Astrocyte of the cerebellum (primary cell): ENCODE data around the gene RGS6.
A peak's percentile ranks its signal among the peaks of the same experiment; 100 is the strongest.

ENCODE experiments used
- DNase-seq: peaks from one replicate; pipeline ENCODE4 v3.0.0-alpha.2; 2011; ENCODE audit warnings: low read depth
- H3K4me3 ChIP-seq: 2 replicates; pipeline ENCODE4 v1.5.1; 2011; ENCODE audit warnings: mild to moderate bottlenecking, low read depth, low read length, moderate library complexity
- in situ Hi-C: cut with HindIII; loops from 2 replicates; pipeline ENCODE4 v1.10.0; 2017; ENCODE audit warnings: low sequenced_read_pairs
- TF ChIP-seq, protein P1 (sequence below): IDR thresholded peaks from 2 replicates; pipeline ENCODE4 v1.5.1; 2012; ENCODE audit warnings: low read length, low read depth, moderate library complexity, mild to moderate bottlenecking; ENCODE audit errors: missing control alignments

RGS6 gene

DNA sequence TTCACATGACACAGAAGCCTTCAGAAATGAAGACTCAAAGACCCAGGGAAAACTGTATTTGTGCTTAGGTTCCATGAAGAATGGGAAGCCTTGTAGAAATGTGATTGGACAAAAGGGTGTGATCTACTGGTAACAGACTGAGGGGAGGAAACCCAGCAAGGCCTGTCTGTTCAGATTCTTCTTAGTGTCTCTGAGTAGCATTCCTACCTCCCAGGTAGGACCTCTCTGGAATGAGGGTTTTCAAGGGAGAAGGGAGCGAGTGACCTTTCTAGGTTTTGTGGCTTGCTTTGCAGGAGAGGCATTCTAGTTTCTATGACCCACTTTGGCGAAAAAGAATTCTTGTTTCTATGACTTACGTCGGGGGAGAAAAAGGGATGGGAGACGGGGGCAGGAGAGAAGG is 560.0 kb downstream of the RGS6 start:
- in situ Hi-C loops, result no loop called here
- H3K4me3 ChIP-seq, result no peak overlapping the region
- TF ChIP-seq, protein P1, sequence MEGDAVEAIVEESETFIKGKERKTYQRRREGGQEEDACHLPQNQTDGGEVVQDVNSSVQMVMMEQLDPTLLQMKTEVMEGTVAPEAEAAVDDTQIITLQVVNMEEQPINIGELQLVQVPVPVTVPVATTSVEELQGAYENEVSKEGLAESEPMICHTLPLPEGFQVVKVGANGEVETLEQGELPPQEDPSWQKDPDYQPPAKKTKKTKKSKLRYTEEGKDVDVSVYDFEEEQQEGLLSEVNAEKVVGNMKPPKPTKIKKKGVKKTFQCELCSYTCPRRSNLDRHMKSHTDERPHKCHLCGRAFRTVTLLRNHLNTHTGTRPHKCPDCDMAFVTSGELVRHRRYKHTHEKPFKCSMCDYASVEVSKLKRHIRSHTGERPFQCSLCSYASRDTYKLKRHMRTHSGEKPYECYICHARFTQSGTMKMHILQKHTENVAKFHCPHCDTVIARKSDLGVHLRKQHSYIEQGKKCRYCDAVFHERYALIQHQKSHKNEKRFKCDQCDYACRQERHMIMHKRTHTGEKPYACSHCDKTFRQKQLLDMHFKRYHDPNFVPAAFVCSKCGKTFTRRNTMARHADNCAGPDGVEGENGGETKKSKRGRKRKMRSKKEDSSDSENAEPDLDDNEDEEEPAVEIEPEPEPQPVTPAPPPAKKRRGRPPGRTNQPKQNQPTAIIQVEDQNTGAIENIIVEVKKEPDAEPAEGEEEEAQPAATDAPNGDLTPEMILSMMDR, result no peak
- DNase-seq, result no peak

DNA sequence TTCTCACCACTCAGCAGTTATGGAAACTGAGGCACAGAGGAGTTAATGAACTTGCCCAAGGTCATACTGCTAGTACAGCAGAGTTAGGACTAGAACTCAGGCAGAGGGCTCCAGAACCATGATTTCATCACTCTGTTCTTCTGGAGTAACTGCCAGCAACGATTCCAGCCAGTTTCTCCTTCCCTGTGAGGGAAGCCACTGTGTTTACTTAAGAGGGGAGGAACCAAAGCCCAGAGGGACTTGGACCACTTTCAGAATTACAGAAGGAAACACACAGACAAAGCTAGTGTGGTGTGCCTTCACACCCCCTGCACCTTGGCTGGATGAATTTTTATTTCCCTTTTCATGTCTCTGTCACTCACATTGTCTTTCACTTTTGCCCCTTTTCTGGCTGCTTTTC is 563.4 kb downstream of the RGS6 start:
- H3K4me3 ChIP-seq, result no peak overlapping the region
- in situ Hi-C loops, result no loop called here
- DNase-seq, result peak; percentile 31
- TF ChIP-seq, protein P1, result no peak

DNA sequence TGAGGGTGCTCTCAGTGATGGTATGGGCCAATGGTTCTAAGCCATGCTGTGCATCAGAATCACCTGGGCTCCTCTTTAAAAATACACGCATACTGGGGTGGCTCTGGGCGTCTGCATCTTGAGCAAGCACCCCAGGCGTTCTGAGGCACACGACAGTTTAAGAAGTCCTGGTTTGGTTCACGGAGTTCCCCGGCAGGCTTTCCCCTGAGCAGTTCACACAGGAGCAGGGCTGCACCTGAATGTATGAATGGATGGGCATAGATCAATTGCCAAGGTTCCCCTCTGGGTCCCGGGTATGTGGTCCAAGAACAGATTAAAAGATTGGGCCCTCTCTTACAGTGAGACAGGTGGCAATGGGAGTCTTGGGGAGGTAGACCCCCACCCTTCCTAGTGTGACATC is 566.4 kb downstream of the RGS6 start:
- no peak overlapping the region for H3K4me3 ChIP-seq
- no peak for DNase-seq
- in situ Hi-C loops, result no loop called here
- TF ChIP-seq, protein P1, result no peak

DNA sequence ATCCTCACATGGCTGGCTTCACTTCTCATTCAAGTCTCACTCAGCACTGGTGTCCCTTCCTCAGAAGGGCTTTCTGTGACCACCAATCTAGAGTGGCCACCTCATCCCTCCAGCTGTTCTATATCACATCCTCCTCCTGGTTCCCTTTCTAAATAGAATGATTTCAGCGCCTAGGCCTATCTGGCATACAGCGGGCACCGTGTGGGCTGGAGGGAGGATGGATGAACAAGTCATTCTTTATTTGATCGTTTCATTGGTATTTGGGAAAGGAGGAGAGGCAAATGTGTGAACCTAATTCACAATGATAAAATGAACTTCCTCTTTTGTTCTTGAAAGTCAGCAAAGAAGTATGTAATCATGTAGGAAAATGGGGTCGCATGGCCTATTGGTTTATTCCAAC is 567.5 kb downstream of the RGS6 start:
- TF ChIP-seq, protein P1, result no peak
- in situ Hi-C loops, result no loop called here
- no peak overlapping the region for H3K4me3 ChIP-seq
- DNase-seq, result no peak

DNA sequence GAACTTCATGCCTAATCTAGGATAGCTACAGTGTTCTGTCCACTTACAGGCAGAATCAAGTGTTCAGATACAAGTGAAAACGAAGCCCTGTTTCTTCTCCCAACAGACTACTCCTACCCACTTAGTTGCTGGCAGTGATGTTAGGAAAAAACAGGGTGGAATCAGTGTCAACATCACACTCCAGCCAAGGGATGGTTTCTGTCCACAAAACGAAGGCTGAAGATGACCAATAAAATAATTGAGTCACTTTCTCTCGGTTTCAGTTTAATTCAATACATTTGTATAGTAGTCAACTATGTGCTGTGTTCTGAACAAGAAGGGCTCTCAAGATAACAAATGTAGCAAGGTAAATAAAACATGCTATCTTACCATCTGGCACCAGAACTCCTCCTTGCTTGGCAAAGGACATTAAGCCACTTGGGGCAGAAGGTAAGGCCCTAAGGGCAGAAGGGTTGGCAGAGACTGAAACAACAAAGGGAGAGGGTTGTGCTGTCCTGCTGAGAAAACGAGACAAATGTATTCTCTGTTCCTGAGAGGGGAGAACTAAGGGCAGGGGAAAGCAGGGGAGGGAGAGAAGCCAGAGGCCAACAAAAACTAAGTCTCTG is 568.1 kb downstream of the RGS6 start:
- no peak overlapping the region for H3K4me3 ChIP-seq
- TF ChIP-seq, protein P1, result no peak

DNA sequence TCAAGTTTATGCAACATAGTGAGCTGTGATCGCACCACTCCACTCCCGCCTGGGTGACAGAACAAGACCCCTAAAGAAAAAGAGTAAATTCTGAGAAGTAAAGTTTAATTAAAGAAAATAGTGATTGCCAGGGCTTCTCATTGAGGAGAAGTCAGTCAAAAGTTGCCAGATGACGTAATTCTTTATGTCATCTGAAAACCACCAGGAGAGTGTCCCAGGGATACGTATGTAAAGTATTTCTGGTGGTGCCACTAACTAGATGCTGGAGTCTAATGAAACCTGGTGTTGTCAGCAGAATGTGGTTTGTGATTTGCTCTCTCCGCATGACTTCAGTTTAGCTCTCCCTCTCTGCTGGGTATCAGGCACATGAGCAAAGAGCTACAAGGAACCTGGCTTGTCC is 569.2 kb downstream of the RGS6 start:
- in situ Hi-C loops, result no loop called here
- no peak for DNase-seq
- H3K4me3 ChIP-seq, result no peak overlapping the region
- TF ChIP-seq, protein P1, result no peak

More for the DNA sequence above, 568.1 kb downstream of the RGS6 start:
- in situ Hi-C loops, result no loop called here
- no peak for DNase-seq
